Activated CD4-positive, alpha-beta T cell treated with anti-CD3 and anti-CD28 coated beads, Interleukin-2, amount 50 U/mL, for 24 hours (primary cell): ENCODE results near the gene MMP24.

ENCODE experiments used
- DNase-seq, 2 donors: peaks; one replicate each; pipeline ENCODE4 v3.0.0-alpha.2; 2020; ENCODE audit warnings: low read depth in 1 of 2, low spot score in 1 of 2

The MMP24 gene

GRCh38 chr20:35277531-35278395, 51.3 kb downstream of the MMP24 start, which contains the start of gene MMP24OS:
TSS of gene MMP24OS (minus strand) at chr20:35278122. CDS start at chr20:35277929, 193 bp downstream.
- peak; percentile 70 to 85 for DNase-seq

- DNase-seq: no peak
Observed at GRCh38 chr20:35279040-35279439, 52.5 kb downstream of the MMP24 start.

GRCh38 chr20:35279533-35280174, 53.2 kb downstream of the MMP24 start:
- DNase-seq: no peak

GRCh38 chr20:35280523-35280922, 54.0 kb downstream of the MMP24 start:
- no peak for DNase-seq

- no peak for DNase-seq
Observed at GRCh38 chr20:35281506-35282101, 55.1 kb downstream of the MMP24 start.

GRCh38 chr20:35283441-35284266, 57.2 kb downstream of the MMP24 start:
- peak in 1 of 2 donors; percentile 11 for DNase-seq

GRCh38 chr20:35284267-35284991, 57.9 kb downstream of the MMP24 start, which contains the start of gene EIF6:
TSS of gene EIF6 (minus strand) at chr20:35284772. CDS start at chr20:35284487, 285 bp downstream.
- peak; percentile 59 to 74 for DNase-seq

GRCh38 chr20:35284992-35285805, 58.7 kb downstream of the MMP24 start:
- no peak for DNase-seq

- no peak for DNase-seq
Observed at GRCh38 chr20:35285806-35286076, 59.3 kb downstream of the MMP24 start.

- DNase-seq: no peak
Observed at GRCh38 chr20:35286077-35286898, 59.8 kb downstream of the MMP24 start.

- DNase-seq: no peak
Observed at GRCh38 chr20:35286899-35287508, 60.5 kb downstream of the MMP24 start.

- no peak for DNase-seq
Observed at GRCh38 chr20:35287509-35288324, 61.2 kb downstream of the MMP24 start.

- no peak for DNase-seq
Observed at GRCh38 chr20:35288325-35289060, 62.0 kb downstream of the MMP24 start.

- no peak for DNase-seq
Observed at GRCh38 chr20:35290186-35290886, 63.8 kb downstream of the MMP24 start.

- DNase-seq: no peak
Observed at GRCh38 chr20:35290887-35291417, 64.5 kb downstream of the MMP24 start.
